ENCODE results near the gene CCSAP.
"Not testable (repeated sequence)": the region's sequence is repeated elsewhere in the genome, so short reads cannot be mapped to it uniquely, and the experiment has no call there.

Gene CCSAP

DNA sequence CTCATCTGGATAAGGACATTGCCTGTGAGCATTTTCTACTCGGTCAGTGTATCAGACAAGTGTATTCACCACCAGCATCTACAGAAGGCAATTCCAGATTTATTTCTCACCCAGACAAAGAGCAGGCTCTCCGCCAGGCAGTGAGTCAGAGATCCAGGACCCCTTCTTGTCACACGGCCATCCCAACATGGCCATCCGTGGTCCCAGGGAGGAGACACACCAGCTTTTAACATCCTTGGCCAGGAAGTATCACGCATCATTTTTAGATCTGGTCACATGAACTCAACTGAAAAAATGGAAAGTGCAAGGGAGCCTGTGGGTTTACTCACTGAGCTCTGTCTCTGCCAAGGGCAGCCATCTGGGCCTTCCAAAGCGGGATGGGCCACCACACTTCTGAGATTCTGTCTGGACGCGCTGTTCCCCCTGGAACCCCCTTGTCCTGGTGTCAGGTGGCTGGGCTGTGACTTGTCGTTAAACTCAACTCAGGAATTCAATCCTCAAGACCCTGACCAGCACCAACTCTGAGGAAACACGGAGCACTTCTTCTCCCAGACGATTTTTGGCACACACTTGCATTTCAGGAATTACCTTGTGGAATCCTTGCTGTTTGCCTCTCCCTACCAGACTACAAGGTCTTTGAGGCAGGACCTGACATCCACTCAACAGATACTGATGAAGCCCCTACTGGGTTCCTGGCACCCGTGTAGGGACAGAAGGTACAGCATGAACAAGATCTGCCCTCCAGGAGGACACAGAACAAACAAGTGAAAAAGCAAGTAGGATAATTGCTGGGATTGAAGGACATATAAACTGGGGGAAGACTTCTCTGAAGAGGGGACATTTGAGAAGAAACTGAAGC lies 21.6 kb upstream of the CCSAP start:
- DNase-seq = no peak

DNA sequence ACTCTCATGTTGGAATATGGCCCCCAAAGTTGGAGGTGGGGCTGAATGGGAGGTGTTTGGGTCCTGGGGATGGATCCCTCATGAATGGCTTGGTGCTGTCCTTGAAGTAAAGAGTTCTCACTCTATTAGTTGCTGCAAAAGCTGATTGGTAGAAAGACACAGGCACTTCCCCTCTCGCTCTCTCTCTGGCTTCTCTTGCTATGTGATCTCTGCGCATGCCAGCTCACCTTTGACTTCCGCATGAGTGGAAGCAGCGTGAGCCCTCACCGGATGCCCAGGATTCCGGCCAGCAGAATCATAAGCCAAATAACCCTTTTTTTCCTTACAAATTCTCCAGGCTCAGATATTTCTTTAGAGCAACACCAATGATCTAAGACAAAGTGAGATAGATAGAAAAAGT lies 20.9 kb upstream of the CCSAP start:
- no peak for DNase-seq

DNA sequence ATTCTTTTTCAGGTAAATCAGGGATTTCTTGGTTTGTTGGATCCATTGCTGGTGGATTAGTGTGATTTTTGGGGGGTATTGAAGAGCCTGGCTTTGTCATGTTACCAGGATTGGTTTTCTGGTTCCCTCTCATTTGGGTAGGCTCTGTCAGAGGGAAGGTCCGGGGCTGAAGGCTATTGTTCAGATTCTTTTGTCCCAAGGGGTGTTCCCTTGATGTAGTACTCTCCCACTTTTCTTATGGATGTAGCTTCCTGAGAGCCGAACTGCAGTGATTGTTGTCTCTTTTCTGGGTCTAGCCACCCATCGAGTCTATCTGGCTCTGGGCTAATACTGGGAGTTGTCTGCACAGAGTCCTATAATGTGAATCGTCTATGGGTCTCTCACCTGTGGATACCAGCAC lies 17.6 kb upstream of the CCSAP start:
- DNase-seq = no peak

DNA sequence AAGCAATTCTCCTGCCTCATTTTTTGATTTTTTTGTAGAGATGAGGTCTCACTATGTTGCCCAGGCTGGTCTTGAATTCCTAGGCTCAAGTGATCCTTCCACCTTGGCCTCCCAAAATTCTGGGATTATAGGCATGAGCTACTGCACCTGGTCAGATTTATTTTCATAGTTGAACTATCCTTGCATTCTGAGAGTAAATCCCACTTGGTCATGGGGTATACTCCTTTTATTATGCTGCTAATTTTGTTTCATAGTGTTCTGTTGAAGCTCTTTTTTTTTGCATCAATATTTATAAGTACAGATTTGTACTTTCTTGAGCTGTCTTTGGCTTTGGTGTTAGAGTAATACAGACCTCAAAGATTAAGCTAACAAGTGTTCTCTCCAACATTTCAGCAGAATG lies 12.8 kb upstream of the CCSAP start:
- DNase-seq = no peak

DNA sequence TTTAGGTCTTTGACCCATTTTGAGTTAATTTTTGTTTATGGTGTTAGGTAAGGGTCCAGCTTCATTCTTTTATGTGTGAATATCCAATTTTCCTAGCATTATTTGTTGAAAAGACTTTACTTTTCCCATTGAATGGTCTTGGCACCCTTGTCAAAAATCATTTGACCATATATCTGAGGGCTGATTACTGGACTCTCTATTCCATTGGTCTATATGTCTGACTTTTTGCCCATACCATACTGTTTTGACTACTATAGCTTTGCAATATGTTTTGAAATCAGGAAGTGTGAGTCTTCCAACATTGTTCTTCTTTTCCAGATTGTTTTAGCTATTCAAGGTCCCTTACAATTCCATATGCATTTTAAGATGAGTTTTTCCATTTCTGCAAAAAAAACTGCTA lies 11.4 kb upstream of the CCSAP start:
- no peak for DNase-seq

DNA sequence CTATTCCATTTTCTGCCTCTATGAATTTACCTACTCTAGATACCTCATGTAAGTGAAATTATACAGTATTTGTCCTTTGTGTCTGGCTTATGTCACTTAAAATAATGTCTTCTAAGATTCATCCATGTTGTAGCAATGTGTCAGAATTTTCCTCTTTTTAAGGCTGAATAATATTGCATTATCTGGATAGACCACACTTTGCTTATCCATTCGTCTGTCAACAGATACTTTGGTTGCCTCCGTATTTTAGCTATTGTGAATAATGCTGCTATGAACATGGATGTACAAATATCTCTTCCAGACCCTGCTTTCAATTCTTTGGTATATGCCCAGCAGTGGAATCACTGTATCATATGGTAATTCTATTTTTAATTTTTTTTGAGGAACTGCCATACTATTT lies 10.1 kb upstream of the CCSAP start:
- no peak for DNase-seq

DNA sequence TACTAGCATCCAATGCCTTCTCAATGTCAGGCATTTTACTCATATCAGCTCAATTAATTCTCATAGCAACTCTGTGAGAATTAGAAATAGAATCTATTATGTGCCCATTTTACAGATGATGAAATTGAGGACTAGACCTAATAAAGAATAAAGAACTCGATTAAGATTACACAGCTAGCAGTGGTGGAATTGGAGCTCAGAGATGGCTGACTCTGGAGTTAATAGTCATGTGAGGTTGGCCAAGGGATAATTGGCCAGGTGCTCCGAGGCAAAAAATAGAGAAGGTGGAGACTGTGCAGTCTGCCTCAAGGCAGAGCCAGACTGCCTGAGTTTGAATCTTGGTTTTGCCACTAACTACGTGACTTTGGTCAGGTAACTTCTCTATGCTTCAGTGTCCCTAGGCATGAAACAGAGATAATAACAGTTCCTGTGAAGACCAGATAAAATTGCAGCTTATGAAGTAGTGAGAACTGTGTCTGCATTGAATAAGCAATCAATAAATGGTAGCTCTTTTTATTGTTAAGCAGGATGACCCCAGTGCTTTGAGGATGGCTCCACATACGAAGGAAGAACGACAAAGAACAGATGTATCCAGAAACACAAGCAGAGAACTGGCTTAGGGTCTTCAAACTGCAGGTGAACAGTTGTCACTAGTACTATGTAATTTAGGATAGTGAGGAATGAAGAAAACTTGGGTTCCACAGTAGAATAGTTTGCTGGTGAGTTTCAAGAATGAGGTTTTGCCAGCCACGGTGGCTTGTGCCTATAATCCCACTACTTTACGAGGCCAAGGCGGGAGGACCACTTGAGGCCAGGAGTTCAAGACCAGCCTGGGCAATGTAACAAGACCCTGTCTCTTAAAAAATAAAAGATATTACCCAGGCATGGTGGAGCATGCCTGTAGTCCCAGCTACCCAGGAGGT lies 6.9 kb upstream of the CCSAP start:
- peak; percentile 21 for DNase-seq

DNA sequence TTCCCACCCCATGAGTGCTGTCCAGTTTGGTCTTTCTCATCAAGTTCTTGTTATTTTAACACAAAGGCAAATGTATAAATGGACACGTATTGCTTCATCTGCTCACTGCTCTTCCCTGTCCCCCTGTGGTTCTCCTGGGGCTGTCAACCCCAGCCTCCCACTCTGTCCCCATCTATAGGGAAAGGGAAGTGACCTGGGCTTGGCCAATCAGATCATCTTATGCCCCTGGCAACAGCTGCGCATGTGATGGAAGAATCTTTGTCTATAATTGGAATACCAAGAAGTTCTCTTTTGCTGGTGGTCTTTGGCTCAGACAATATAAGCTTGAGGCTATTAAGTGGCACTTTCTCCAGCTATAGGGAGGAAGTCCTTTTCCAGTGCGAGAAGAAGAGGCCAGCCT lies 4.7 kb upstream of the CCSAP start:
- DNase-seq = peak; percentile 60

DNA sequence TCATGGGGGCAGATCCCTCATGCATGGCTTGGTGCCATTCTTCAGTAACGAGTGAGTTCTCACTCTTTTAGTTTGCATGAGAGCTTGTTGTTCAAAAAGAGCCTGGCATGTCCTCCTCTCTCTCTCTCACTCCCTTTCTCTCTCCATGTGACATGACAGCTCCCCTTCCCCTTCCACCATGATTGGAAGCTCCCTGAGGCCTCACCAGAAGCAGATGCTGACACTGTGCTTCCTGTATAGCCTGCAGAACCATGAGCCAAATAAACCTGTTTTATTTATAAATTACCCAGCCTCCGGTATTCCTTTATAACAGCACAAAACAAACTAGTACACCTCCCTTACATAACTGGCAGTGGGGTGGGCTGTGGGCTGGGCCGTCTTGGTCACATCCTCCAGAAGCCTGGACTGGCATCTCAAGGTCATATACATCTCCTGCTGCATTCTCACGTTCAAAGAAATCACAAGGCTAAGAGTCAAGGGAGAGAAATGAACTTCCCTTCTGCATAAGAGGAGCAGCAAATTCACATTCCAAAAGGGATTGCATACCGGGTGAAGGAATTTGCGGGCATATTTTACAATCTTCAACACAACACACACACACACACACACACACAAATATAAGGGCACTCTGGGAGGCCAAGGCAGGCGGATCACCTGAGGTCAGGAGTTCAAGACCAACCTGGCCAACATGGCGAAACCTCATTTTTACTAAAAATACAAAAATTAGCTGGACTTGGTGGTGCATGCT lies 2.3 kb upstream of the CCSAP start:
- DNase-seq = no peak

DNA sequence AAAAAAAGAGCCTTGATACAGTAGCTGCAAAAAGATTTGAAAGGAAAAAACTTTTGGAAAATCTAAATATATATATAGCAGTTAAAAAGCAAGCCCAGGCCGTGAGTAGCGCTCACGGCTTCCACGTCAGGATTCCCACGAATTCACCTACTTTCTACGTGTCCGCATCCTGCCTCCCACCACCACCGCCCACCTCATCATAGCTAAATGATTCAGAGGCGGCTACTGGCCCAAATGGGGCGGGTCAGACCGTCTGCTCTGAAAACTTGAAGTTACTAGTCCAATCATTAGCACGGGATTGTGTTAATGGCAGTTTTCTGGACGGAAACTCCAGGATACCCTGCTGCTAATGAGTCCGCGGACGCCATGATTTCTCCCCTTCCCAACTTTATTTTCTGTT lies 1.3 kb upstream of the CCSAP start:
- no peak for DNase-seq

DNA sequence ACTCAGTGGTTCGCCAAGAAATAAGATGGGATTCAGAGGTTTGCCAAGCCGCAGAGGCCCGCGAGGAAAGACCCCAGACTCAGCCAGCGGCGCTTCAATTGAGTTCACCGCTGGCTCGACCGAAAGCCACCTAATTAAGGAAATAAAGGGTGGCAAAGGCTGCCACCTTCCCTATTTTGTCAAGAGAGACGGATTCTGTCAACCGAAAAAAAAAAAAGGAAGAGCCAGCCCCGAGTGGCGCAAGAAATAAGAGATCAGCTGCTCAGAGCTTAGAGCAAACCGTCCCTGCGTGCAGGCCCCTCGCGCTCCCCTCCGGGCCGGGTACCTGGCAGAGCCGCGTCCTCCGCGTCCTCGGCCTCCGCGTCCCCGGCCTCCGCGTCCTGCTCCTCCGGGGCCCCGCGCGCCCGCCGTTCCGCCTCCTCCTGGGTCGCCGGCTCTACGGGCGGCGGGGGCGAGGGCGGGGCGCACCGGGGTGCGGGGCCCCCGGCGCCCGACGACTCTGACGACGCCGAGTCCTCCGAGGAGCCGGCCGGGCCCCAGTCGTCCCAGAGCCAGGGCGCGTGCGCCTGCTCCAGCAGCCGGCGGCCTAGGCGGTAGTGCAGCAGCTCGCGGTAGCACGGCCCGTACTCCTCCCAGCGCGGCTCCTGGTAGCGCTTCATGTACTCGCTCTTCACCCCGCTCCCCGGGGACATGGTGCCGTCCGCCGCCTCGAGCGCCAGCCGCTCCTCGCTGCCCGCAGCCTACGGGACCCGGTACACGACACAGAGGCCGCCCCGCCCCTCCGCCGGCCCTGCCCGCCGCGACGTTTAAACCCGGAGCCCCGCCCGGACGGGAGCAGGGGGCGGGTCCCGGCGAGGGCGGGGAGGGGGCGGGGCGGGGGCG lies 832 bp downstream of the CCSAP start:
- peak; percentile 91 for DNase-seq

DNA sequence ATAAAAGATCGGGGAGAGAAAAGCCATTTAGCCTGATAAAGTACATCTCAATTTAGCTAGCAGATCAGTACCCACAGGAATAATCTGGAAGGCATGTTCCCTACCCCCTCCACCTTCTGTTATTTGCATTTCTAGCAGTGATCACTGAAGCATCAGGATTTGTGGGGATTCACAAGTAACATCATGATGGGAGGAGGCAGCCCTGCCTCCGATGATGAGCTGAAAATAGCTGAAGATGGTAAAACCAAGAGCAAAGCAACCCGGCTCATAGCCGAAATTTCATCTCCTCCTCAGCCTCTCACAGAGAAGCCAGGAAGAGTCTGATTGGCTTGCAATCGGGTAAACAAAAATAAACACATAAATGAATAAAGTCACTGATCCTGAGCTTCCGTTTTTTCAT lies 2.4 kb downstream of the CCSAP start:
- DNase-seq = peak; percentile 40

DNA sequence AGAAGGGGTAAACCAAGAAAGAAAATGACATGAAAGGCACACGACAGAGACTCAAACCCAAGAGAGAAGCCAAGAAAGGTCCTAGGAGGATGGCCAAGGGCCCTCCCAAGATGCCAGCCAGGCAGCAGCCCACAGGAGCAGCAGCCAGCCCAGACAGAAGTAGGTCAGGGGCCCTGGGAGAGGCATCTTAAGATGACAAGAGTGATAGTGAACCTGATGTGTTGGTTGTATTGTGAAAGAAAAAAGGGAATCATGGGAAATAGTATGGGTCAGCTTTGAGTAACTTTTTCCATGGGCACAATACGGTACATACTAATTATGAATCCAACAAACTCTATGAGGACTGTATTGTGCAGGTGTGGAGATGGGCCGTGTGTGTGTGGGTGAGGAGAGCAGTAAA lies 3.3 kb downstream of the CCSAP start:
- peak; percentile 66 for DNase-seq

DNA sequence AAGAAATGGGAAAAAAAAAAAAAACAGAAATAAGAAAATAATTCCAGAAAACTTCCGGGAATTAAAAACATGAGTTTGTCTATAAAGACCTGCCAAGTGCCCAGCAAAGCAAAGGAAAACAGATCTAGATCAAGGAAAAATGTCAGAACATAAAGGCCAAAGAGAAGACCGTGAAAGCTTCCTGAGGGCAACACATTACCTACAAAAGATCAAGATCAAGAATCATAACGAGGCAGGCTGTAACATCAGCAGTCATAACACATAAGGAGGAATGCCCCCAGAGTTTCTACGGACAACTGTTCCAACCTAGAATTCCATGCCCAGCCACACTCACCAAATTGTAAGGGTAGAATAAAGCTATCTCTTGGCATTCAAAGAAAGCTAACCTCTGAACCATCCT lies 3.8 kb downstream of the CCSAP start:
- no peak for DNase-seq

DNA sequence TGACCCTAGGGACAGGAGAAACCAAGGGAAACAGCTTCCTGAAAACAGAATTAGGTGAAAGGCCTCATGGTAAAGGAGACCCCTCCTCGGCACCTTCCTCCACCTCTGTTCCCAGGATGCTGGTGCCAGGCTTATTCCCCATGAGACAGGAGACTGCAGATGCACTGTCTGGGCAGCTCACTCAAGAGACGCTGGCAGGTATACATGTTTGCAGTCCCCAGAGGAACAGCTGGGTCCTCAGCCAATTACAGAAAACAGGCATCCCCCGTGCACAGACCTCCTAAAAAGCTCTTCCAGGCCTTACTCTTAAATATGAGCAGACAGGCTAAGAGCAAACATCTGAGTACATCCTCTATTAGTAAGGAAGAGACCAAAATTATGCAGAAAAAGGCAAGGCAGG lies 6.5 kb downstream of the CCSAP start:
- DNase-seq = no peak

DNA sequence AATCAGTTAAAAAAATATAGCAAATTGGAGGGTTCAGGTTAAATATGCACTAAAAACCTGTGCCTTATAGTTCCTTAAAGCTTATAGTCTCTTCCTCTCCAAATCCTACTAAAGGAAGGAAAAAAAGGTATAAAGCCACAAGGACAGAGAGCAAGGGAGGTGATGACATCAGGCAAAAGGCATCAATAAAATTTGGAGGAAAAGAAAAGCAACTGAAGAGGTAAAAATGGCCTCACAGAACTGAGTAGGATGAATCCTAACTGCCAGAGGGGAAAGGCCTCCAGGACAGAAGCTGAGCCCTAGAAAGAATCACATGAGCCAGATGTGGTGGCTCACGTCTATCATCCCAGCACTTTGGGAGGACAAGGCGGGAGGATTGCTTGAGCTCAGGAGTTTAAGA lies 8.1 kb downstream of the CCSAP start:
- no peak for DNase-seq

DNA sequence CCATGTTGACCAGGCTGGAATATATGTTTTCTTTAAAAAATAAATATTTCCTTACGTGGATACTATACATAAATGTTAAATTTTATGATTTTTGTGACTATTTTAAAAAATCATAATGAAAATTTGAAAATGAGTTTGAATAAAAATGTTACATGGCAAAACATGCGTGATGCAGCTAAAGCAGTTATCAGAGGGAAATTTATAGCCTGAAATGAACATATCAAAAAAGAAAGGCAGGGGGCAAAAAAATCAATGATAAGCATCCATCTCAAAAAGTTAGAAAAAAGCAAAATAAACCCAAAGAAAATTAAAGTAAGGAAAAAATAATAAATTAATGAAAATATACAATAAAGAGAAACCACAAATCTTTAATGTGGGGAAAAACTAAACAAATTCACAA lies 8.6 kb downstream of the CCSAP start:
- DNase-seq = no peak

DNA sequence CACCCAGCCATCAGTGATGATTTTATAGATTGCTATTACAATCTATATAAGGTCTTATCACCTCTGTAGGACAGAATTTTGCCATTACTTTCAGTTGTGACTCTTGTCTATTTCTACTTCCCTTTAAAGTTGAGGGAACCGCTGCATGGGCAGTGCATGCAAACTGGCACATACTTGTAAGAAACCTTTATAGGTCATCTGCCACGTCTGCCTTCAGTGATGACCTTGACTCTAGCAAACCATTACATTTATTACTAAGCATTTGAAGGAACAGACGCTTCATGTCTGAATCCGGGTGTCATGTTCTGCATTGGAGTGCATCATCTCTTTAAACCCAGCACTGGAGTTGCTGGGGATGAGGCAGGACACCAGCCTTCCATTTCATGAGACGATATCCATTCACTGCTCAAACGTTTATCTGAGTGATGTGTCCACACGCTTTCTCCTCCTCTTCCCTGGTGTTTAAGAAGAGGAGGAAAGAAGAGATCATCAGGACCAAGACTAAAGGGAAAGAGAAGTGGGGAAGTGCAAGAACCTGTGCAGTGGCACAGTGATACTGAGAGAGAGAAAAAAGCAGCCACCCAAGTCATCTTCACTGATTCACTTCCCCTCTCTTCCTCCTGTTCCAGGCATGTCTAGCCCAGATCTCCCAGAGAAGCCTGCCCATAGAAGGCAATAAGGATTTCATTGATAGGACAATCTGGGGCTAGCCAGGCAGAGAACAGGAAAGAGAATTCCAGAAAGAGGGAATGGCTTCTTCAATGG lies 14.1 kb downstream of the CCSAP start:
- DNase-seq = no peak

DNA sequence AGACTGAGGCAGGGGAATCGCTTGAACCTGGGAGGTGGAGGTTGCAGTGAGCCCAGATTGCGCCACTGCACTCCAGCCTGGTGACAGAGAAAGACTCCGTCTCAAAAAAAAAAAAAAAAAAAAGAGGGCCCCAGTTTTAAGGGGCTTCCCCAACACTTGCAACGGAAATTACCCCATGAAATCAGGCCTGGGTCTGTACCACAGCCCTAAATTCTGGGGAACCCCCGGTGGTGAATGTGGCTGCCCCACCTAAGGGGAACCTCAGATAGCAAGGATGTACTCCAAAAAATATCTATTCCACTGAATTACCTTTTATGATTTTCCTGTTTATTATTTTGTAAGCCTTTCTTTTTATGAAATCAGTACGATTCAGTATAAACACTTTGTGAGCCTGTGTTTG lies 15.1 kb downstream of the CCSAP start:
- not testable (repeated sequence) for DNase-seq

DNA sequence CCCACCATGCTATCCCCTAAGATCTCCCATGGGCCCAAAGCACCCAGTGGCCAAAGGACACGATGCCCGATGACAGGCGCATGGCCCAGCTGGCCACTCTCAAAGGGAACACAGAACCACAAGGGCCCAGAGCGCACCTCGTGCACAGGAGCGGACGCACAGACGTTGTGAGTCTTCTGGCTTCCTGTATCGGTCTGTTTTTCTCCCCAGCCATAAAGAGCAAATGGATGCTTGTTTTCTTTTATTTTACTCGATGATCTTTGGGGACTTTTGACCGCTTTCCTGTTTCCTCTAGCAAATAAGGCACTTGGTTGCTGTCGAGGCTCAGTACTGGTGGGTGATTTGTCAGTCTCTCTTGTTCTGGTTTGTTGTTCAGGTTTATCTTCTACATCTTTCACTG lies 16.2 kb downstream of the CCSAP start:
- DNase-seq = no peak

DNA sequence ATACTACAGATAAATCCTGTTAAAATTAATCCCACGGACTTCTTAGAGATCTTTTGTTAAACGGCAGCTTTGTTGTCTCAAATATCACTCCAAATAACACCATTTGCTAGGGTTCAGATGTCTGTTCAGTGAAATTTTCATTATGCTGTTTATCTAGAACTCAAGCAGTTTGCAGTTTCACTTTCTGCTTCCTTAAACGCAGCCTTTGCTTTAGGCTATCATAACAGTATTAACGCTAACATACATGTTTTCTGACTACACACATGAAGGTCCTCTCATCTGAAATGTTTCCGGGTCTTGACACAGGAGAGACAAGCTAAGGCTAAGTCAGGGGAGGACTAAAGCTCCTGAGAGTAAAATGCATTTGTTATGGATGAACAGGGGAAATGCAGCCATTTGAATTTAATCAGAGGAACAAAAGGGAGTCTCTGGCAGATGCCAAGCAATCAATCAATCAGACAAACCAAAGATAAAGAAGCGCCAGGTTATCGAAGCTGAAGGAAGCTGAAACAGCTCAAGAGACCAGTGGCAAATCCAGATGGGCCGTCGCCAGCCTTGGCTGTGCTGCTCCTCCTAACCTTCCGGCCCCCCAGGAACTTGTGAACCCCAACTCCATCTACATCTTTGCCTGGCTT lies 16.9 kb downstream of the CCSAP start:
- peak; percentile 85 for DNase-seq

Data from OCI-M1 (cell line).